ENCODE measurements around the gene CFLAR. TPM values are rescaled to one million over a fixed set of nuclear protein-coding genes. Genes with fewer than 3 reads are reported as not detected.

The CFLAR gene
- total RNA-seq, 1 donor from 2014 or later = 251 TPM

Other genes with a start within 250 kb of the CFLAR start
- gene PPIL3, start 227.1 kb upstream of the CFLAR start, total RNA-seq = 27.9 TPM
- 15.3 TPM for gene NIF3L1, start 226.8 kb upstream of the CFLAR start, total RNA-seq
- gene ORC2, start 152.5 kb upstream of the CFLAR start, total RNA-seq = 20.4 TPM
- 12.0 TPM for gene HYCC2, start 44.5 kb upstream of the CFLAR start, total RNA-seq
- 541 TPM for gene NDUFB3, start 44.2 kb upstream of the CFLAR start, total RNA-seq
- 5.4 TPM for gene CASP10, start 67.0 kb downstream of the CFLAR start, total RNA-seq
- 2.8 TPM for gene CASP8, start 144.4 kb downstream of the CFLAR start, total RNA-seq
- 8.3 TPM for gene FLACC1, start 241.2 kb downstream of the CFLAR start, total RNA-seq